Activated T-cell treated with anti-CD3 and anti-CD28 coated beads for 24 hours (primary cell): ENCODE measurements around the gene NAALADL2.
"Not testable (repeated sequence)": the region's sequence is repeated elsewhere in the genome, so short reads cannot be mapped to it uniquely, and the experiment has no call there.

Source experiments
- DNase-seq: peaks from one replicate; pipeline ENCODE4 v3.0.0-alpha.2; 2020; ENCODE audit warnings: low read depth

NAALADL2 gene

DNA sequence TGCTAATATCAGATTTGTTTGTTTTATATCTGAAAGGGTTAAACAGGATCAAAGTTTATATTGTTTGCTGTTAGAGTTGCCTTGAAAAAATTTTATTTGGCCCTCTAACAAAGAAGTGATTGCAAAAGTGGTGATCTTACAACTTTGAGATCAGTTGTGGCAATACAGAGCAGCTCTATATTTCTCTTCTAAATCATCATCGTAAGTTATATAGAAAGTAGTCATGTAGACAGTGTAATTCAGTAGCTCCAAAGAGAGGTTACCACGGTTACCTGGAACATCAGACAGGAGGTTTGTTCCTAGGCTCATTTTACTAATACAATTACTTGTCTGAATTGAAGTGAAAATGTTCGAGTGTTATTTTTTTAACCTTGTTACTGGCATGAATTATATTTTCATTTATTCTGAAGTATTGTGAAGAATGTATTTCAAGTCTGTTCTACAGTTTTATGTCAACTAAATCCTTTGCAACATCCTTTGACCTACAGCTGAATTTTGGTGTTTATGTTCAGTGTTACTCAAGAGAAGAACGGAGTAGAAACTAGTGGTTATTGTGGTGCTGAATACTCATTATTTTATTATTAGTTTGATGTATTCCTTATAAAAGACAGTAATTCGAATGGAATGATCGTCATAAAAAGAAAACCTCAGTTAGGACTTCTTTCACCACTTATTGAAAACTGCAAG is 214.2 kb downstream of the NAALADL2 start:
- no peak for DNase-seq

DNA sequence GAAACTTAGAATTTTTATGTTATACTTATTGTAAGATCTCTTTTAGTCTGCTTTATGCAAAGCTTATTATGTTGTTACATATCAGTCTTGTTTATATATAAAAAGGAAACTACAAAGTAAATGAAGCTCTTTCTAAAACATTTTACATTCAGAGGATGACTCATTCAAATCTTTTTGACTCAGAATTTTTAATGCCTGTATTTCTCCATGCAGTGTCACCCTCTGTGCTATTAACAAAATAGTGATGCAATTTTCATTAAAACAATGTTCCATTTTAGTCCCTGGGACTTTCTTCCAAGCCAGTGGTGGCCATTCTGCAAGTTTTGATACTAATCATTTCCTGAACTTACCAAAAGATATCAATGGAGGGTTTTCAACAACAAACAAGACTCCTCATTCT is 216.1 kb downstream of the NAALADL2 start:
- DNase-seq: no peak

DNA sequence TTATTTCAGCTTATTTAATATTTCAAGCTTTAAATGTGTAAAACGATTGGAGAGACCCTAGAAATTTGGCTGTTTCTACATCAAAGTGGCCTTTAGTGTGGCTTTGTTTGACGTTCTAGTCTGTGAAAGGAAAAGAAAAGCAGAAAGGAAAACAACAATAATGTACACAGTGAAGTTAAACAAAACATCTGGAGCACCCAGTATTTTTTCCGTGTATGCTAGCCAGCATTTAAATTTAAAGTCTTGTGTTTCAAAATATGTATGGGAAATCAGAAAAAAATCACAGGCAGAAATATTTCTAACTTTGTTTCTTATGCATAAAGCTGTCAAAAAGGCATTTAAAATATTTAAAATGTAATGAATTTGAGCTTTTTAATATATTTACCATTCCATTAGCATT is 218.1 kb downstream of the NAALADL2 start:
- no peak for DNase-seq

DNA sequence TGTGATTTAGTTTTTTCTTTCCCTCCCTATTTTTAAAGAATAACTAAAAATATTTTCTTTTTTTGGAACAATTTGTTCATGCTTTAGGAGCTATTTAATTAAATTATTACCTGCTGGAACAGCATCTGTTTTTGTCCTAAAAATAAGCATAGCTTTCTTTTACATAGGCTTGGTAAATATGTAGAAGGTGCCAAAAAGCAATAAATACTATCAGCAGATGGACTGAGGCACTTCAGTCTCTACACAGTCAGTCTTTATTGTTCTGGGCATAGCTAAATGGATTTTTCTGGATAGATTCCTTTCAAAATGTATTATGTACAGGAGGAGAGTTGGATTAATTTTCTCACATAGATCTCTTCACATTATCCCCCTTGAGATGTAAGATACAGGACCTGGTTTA is 223.5 kb downstream of the NAALADL2 start:
- no peak for DNase-seq

DNA sequence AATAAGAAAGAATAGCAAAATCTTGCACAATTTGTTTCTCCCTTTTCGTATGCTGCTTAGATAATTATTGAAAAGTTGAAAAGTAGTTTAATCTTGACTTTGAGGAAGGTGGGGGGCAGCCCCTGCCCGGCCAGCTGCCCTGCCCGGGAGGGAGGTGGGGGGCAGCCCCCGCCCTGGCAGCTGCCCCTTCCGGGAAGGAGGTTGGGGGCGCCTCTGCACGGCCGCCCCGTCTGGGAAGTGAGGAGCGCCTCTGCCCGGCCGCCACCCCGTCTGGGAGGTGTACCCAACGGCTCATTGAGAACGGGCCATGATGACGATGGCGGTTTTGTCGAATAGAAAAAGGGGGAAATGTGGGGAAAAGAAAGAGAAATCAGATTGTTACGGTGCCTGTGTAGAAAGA is 228.0 kb downstream of the NAALADL2 start:
- DNase-seq: not testable (repeated sequence)

DNA sequence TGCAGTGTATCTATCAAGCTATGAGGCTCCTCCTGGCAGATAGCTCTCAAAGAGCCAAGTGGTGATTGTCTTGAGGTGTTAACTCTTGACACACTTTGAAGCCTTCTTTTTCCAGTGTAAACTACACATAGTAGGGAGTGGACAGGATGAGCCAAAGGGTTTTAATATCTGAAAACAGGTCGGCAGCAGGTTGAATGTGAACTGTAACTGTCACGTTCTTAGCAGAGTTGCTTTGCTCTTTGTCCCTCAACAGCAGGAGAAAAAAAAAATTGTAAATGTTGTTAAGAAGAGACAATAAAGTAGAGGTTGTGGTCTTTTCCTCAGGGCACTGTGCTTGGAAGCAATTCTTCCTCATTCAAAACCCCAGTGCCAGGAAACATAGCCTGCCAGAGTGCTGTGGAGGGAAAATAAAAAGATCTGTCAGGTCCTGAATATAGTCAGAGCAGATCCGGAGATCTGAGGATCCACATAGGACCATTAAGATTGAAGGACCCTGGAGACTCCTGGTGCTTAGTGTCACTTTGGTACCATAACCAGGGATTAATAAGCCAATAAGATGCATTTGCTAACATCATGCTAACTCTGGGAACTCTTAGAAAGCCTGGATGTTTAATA is 229.7 kb downstream of the NAALADL2 start:
- no peak for DNase-seq

DNA sequence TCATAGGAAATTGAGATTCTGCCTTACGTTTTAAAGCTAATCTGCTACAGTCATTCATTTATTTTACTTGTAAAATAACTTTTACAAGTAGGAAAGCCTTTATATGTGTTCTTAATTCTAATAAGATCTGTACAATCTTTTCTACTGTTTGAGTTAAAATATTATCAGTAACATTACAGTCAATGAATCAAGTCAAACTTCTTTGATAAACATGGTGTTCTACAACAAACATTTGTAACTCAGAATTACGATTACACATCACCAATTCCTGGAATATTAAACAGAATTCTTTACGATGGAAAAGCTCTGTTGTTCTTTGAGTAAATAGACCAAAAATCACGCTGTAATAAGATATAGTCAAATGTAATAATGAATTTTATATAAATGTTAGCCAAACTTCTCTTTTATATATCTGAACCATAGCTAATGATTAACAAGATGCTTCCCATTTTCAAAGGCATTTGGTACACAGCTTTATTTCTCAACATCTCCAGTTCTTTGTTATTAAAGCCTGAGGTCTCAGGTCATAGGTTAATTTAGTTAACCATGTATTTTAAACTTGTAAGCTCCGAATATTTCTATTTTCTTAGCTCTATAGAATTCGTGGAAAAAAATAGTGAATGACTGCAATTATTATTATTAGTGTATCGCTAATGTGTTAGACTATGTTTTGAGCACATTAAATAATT is 232.4 kb downstream of the NAALADL2 start:
- no peak for DNase-seq

DNA sequence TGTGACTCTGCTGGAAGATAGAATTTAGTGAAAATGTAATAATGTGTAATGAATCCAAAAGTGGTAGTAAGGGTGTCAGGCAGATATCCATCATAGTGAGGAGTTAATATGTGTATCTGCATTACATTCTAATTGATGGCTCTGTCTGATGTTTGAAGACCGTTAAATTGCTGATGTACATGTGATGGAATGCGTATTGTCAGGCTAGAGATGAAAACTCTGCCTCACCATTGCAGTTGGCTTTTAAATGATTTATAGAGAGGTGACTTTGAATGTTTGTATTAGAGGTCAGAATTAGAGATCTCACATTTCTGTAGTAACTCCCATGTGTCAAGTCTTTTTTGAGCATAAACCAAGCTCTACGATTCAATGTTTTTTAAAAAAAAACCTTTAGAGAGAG is 234.6 kb downstream of the NAALADL2 start:
- no peak for DNase-seq

DNA sequence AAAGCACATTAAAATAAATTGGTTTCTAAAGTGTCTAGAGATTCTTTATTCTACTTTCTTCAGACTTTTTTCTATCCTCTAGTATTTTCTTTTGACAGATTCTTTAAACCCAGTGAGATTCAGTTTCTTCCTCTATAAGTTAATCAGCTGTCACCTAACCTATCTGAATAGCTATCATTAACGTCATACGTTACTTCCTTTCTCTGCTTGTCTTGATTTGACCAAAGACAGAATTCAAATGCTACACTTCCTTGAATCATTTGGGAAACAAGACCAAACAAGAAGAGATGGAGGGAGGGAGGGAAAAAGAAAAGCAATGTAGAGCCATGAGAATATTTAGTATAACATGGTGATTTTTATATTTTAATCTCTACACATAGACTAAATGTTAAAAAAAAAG is 235.2 kb downstream of the NAALADL2 start:
- no peak for DNase-seq

DNA sequence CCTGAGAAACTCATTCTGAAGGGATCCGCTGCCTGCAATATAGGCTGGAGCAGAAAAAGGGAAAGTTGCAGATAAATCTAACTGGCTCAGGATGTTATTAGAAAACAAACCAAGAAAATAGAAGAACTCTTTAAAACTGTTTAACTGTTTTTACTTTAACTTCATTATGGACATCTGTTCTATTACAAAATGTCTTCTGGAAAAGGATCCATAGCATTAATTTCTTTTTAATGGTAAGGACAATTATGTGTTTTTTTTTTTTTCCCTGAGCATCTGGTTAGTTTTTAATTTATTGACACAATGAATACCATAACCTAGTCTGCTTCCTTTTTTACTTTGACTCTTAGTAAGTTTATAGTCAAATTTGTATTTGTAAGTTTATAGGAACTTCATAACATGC is 239.5 kb downstream of the NAALADL2 start:
- no peak for DNase-seq

DNA sequence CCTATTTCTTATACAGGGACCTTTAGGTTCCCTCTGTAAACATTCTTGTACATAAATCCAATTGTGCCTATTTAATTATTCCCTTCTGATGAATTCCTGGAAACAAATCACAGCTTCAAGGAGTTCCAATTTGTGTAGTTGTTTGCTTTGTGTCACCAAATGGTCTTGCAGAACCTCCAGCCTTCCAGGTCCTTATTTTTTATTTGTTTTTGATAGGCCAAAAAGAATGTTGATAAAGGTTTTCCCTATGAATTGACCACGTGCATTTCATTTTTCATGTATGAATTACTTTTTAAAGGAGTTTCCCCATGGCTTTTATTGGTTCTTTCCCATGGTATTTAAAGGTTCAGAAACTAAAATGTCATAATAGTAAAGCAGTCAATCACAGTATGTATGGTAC is 243.0 kb downstream of the NAALADL2 start:
- DNase-seq: no peak

DNA sequence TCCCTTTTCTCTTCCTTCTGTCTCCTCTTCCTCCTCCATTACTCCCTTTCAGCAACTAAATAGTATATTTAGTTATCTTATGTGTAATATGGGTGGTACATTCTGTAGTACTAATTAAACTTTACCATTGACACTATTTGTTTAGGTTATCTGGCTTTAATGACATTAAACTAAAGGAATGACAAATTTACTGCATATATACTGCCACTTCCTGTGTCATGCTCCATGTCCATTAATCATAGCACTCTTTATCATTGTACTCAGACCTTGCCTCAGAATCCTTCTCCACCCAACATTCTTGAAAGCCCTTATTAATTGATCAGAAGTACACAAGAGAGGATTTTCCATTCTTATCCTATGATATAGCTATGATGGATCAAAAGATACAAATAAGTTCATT is 244.2 kb downstream of the NAALADL2 start:
- no peak for DNase-seq

DNA sequence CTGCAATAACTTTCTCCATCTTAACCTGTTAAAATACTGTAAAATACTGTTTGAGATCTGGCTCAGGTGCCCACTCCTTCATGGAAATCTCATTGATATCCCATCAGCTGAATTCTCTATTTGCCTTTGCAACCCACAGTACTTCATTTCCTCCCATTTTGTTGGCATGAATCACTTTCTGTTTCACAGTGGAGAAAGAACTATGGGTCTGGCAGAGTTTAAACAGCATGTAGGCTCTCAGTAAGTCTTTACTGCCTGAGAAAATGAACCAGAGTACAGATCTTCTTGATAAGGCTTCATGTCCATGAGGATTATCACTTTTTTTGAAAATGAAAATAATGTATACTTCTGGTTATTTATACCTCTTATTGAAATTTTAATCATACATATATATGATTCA is 245.9 kb downstream of the NAALADL2 start:
- DNase-seq: no peak

DNA sequence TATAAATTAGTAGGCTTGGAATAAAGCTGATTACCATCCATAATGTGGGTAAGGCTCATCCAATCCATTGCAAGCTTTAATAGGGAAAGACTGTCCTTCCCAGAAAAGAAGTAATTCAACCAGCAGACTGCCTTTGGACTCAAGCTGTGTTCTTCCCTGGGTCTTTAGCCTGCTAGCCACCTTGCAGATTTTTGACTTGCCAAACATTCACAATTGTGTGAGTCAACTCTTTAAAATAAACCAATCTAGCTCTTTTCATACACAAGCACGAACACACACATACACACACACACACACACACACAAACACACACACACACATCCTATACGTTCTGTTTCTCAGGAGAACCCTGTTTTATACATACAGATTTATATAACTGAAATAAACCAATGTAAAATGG is 248.1 kb downstream of the NAALADL2 start:
- DNase-seq: no peak

DNA sequence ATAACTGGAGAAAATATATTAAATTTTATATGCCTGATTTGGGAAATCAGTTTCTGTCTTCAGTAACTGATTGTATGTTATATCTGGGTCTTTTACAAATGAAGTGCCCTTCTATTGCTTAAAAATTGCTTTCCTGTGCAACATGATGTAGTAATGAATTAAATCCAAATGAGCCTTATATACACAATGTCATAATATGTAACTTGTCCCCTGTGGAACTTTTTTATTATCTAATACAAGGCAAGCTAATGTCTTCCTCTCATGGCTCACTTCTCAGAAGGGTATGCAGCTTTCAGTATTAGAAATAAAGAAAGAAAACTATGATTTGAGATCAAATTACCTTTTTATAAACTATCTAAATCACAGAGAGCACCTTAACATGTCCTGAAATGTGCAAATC is 248.9 kb downstream of the NAALADL2 start:
- no peak for DNase-seq

DNA sequence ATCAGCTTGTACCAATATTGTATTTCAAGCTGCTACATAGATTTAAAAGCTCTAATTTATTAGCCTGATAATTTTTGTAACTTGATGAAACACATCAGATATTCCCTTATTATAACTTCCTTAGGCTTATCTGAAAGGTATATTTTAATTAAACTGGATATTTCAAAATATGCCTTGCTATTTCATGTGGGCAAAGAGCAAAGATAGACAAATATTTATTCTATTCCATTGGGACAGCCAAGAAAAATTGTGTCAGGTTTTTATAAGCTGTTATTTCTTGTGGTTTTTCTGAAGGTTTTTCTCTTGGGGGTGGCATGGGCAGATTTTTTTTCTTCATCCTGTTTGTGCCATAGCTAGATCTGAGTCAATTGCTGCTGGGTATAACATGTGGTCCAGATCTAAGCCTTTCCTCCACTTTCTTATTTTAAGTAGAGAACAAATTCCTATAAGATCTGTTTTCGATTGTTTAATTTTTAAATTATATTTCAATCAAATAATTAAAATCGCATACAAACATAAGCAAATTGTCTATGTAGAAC is 249.5 kb downstream of the NAALADL2 start:
- DNase-seq: no peak

DNA sequence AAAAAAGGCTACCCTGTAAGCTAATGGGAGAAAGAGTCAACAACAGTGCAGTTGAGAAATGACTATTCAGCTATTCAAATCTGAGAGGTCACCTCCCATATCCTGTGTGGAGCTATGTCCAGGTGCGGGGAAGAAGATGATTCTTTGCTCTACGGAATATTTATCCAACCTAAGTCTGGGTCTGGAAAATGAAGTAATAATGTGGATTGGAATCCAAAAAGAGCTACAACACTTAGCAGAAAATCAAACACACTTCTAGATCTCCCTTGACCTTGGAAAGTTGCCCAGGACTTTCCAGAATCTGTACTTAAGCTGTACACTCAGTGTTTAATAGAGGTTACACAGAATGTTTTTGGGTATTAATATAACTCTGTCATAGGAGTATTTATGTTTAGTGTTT is 251.9 kb downstream of the NAALADL2 start:
- no peak for DNase-seq

DNA sequence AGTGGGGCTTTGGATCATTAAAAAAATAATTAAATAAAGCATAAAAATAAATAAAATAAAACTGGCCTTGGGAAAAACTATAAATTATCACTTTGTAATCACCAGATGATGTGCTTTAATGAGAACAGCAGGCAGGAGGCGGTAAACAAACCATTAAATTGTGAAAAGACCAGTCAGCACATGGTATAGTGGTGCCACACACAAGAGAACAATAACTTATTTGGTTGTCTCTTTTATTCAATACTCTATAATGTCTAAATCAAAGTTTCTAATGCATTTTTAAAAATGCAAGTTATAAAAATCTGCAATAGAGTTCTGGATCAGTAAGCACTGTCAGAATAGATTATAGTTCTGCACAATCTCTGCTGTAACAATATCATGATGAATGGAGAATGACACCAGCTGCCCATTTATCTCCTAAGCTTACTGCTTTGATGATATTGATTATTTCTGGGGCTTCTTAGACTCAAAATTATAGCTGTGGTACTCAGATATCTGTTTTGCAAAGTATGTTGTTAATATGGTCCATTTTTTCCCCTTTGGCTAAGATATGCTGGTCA is 259.3 kb downstream of the NAALADL2 start:
- no peak for DNase-seq

DNA sequence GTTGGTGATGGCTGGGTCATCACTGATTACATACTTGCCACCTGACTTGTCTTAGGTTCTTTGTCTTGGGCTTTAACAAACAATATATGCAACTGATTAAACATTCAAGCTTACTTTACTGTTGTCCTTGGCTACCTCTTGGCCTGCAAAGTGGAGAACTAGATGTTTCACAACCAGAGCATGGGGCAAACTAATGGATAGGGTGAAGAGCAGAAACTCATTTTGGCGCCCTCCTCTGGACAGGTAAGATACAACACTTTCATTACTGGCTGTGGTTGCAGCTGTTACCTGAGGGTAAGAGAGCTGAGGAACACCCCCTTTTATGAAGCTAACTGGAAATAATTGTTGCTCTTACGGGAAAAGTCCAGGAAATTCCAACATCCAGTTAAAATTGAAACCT is 262.1 kb downstream of the NAALADL2 start:
- DNase-seq: no peak

DNA sequence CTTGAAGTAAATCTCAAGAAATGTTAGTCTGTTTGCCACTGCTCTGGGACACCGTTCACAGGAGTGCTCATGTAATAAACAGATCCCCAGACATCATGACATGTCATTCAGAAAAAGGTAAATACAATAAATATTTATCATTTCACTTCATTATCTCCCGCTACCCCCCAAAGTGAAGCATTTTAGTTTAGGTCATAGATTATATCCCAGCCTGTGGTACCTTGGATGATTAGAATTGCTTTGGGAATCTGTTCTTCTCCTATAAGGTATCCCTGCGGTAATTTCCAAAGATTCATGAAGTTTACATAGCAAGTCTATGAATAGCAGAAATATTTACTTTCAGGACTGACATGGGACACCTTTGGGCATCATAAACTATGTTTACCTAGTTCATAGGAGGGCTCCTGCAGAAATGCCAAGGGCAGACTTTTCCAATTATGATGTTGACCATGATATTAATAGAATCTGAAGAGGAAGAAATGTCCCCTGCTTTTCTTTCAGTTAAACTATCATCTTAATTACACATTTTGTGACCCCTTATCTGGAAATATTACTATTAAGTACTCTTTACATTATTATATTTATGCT is 268.0 kb downstream of the NAALADL2 start:
- no peak for DNase-seq

DNA sequence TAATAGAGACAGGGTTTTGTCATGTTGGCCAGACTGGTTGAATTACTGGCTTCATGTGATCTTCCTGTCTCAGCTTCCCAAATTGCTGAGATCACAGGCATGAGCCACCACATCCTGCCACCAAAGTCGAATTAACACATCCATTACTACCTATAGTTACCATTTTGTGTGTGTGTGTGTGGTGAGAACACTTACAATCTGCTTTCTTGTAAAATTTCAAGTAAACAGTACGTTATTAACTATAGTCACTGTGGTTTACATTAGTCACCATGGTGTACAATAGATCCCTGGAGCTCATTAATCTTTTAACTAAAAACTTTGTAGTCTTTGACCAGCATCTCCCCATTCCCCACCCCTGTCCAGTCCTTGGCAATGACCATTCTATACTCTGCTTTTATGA is 270.0 kb downstream of the NAALADL2 start:
- DNase-seq: no peak

DNA sequence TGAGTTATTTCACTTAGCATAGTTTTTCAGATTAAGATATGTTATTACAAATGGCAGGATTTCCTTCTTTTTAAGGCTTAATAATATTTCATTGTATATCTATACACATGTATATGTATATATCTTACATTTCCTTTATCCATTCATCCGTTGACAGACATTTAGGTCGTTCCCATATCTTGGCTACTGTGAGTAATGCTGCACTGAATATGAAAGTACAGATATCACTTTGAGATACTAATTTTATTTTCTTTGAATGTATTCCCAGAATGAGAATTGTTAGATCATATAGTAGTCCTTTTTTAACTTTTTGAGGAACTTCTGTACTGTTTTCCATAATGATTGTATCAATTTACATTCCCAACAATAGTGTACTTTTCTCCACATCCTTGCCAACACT is 270.4 kb downstream of the NAALADL2 start:
- DNase-seq: no peak

DNA sequence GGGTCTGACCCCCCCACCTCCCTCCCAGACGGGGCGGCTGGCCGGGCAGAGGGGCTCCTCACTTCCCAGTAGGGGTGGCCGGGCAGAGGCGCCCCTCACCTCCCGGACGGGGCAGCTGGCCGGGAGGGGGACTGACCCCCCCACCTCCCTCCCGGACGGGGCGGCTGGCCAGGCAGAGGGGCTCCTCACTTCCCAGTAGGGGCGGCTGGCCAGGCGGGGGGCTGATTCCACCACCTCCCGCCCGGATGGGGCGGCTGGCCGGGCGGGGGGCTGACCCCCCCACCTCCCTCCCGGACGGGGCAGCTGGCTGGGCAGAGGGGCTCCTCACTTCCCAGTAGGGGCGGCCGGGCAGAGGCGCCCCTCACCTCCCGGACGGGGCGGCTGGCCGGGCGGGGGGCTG is 272.7 kb downstream of the NAALADL2 start:
- not testable (repeated sequence) for DNase-seq
